HG02571 (cell line): Measurements from ENCODE around the gene GGTA1.

Experiments
- ATAC-seq: cut with Tn5 transposase; IDR thresholded peaks from one replicate; pipeline ENCODE4 v1.9.1; 2021; ENCODE audit warnings: mild to moderate bottlenecking, moderate library complexity; ENCODE audit not compliant: unreplicated experiment

Gene GGTA1

GRCh38 chr9:121405899-121406298 is 93.7 kb downstream of the GGTA1 start:
- no peak for ATAC-seq
